NCI-H2107 treated with DMSO at 0.1 percent for 48 hours (cell line): ENCODE data around the gene PRKX.
"Not testable (repeated sequence)": the region's sequence is repeated elsewhere in the genome, so short reads cannot be mapped to it uniquely, and the experiment has no call there.

ENCODE experiments used
- DNase-seq: peaks from one replicate; lab custom pipeline; 2025; ENCODE audit not compliant: unreplicated experiment; lab: John Stamatoyannopoulos, UW

Gene PRKX

DNA sequence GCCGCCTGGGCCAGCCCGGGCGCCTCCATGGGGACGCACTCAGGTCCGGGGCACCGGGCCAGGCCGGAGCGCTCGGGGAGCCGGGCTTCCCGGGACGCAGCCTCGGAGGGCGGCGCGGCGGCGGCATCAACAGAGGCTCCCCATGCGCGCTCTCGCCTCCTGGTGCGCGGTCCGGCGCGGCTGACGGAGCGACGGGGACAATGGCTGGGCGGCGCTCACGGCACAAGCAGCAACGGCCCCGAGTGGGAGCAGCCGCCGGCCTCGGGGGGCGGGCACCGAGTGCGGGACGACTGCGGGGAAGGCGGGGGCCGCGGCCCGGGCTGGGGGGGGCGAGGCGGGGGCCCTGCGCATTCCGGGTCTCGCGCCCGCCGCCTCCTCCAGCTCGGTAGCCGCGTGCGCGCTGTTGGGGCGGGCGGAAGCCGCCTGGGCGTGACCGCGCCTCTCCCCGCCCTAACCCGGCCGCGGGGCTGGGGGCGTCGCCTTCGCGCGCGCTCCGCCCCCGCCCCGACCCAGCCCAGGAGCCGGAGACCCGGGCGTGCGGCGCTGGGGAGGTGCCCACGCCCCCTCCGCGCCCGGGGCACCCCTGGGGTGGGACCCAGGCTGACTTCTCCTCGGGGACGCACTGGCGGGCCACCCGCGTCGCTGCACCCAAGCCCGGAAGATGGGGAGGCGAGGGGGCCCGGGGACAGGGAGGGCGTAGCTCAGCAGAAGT, at the start of gene PRKX:
PRKX (minus strand) TSS at position 425 of the 712 bp plus-strand sequence; CDS start at position 29, 396 bp downstream.
- DNase-seq: no peak

DNA sequence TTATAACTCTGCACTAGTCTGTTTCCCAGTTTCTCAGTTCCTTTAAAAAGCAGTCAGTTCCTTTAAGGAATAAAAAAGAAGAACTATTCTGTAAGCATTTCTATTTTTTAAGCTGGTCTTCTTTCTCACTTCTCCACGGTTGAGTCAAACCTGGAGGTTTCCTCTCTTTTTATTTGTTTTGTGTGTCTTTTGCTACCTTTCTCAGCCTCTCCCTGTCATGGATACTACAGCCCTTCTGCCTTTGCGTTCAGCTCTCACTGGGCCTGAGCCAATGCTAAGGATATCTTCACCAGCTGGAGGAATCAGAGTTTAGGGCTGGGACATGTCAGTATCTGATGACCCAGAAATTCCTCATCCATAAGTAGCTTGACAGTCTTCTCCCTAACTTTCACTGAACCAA, 49.7 kb upstream of the PRKX start:
- DNase-seq: no peak

DNA sequence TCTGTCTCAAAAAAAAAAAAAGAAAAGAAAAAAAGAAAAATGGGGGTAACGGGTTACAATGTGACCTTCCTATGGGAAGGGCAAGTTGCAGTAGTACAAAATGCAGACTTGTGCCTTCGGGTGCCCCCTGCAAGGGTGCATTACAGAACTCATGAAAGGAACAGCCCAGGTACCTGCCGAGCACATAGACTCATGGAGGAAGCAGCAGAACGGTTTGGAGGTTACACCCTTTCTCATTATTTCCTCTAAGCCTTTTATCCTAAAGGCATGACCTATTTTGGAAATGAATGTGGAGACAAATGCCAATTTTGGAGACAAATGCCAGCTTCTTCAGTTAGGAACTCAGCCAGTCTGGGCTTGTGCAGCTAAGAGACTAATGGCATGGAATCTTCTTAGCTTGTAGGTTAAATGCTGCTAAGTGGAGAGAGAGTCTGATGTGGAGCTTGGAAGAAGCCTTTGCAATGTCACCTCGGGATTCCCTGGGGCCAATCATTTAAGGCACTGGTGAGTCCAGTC, 44.1 kb upstream of the PRKX start:
- DNase-seq: no peak

DNA sequence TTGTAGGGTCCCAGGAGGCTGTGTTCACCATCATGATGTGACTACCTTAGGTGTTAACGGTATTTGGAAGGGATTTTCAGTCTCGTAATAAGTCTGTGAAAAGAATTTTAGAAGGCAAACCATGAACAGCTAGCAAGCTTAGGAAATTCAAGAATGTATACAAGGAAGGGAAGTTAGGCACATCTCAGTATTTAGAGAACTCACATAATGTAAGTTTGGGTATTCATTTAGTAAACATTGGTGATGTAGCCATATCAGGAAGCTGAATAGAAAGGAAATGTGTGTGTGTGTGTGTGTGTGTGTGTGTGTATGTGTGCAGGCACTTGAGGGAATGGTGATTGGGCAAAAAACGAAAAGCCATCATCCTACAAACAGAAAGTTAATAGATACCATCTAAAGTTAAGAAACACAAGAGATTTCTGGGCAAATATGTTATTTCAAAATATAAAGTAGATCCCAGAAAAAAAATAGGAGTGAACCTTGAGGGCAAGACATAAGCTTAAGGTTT, 34.7 kb upstream of the PRKX start:
- no peak for DNase-seq

DNA sequence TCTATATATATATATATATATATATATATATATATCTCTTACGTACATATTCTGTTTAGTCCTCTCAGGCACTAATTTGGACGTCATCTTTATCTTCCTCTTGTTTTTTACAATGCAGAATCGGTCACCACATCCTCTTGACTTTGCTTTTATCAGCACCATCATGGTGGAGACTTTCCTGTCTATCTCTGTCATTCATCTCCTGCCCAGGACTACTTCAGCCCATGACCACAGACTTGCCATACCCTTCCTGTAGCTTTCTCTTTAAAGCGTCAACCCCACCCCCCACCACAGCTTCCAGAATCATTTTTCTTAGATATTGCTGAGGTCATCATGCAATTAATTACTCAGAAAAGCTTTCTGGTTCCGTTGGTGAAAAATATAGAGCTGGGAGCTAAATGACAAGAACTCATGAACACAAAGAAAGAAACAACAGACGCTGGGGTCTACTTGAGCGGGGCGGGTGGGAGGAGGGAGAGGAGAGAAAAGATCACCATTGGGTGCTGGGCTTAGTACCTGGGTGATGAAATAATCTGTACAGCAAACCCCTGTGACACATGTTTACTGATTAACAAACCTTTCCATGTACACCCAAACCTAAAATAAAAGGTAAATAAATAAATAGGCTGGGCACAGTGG, 30.5 kb upstream of the PRKX start:
- DNase-seq: no peak

DNA sequence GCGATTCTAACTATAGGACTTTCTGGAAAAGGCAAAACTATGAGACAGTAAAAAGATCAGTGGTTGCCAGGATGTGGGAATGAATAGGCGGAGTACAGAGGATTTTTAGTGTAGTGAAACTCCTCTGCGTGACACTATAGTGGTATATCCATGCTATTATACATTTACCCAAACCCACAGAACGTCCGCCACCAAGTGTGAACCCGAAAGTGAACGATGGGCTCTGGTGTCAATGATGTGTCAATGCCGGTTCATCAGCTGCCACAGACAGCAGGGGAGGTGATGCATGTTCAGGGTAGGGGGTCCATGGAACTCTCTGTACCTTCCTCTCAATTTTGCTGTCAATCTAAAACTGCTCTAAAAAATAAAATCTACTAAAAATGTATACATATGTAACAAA, 27.5 kb upstream of the PRKX start:
- DNase-seq: not testable (repeated sequence)

DNA sequence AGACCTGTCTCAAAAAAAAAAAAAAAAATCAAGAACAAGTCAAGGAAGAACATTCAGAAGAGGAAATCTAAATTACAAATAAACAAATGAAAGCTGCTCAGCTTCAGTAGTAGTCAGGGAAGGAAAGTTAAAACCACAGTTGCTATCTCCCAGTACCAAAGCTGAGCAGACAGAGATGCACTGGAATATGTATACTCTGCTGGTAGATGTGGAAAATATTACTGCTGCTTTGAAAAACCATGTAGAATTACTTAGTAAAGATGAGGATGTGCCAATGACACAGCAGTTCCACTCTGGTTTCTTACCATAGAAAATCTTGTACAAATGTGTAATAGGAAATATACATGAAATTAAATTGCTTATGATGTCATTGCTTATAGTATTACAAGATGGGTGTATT, 25.1 kb upstream of the PRKX start:
- DNase-seq: no peak

DNA sequence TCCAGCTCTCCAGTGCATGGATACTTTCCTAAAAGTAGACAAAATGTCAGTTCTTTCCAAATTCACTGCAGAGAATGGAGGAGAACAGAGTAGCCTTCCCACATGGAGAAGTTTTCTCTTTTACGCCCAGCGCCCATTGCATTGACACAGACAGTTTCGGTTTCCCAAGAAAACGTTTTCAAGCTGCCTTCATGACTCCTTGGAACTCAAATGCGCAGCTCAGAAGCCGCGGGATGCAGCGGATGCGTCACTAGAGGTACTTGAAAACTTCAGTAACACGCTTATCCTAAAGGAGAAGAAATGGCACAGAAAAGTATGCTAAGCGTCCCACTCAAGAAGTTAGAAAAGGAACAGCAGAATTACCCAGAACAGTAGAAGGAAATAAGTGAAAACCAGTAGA, 23.1 kb upstream of the PRKX start:
- not testable (repeated sequence) for DNase-seq

DNA sequence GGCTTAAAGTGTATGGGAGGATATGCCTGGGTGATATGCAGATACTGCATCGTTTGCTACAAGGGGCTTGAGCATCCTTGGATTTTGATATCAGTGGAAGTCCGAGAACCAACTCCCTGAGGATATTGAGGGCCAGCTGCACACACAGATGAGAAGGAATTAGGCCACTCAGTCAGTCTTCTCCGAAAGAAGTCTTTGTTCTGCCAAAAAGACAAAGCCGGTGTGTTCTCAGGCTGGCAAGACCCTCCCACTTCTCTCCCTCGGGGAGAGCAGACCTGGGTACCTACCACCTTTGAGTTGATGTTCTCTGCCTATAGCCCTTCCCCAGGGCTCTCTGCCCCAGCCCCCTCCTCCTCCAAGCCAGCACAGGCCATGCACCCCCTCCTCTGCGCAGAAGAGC, 22.4 kb upstream of the PRKX start:
- not testable (repeated sequence) for DNase-seq

DNA sequence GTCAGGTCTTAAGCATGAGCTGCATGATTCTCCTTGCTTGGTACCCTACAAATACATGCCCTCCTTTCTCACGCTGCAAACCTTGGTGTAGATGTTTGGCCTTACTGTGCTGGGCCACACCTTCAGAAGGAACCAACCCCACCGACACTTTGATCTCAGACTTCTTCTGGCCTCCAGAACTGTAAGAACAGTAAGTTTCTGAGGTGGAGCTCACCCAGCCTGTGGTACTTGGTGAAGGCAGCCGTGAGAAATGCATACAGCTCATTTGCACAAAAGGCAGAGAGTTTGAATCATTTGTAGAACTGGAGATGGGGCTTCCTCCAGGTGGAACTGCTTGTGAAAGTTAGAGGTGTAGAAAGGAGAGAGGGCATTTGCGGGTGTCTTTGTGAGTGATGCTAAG, 21.0 kb upstream of the PRKX start:
- DNase-seq: not testable (repeated sequence)

DNA sequence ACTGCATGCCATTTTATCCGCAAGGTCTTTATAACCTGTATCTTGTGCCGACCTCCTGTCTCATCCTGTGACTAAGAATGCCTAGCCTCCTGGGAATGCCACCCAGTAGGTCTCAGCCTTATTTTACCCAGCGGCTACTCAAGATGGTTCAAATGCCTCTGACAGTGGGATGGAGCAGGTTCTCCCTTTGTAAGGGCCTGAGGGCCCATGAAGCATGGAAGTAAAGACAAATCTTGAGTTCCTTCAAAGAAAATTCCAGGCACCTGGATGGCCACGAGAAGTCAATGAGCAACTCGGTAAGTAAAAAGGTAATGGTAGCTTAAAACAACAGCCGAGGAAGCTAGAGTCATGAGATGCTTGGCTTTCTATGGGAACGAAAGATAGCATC, 19.6 kb upstream of the PRKX start:
- no peak for DNase-seq

DNA sequence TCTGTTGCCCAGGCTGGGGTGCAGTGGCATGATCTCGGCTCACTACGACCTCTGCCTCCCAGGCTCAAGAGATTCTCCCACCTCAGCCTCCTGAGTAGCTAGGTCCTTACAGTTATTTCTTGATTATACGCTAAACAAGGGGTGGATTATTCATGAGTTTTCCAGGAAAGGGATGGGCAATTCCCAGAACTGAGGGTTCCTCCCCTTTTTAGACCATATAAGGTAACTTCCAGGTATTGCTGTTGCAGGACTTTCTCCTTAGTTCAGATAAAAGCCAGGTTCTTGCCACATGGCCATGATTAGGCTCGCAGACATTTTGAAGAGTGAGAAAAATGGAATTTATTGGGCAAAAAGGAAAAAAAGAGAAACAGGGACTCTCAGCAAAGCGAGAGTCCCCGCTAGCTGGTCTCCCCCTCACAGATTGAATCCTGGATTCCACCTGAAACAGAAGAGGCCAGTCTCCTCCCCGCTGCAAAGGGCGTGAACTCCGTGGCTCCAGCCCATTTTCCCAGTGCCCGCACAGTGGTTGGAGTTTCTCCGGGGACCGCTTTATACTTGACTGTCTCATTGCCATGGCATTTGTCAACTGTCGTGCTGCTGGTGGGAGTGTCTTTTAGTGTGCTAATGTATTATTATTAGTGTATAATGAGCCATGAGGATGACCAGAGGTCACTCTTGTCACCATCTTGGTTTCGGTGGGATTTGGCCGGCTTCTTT, 19.0 kb upstream of the PRKX start:
- DNase-seq: not testable (repeated sequence)

DNA sequence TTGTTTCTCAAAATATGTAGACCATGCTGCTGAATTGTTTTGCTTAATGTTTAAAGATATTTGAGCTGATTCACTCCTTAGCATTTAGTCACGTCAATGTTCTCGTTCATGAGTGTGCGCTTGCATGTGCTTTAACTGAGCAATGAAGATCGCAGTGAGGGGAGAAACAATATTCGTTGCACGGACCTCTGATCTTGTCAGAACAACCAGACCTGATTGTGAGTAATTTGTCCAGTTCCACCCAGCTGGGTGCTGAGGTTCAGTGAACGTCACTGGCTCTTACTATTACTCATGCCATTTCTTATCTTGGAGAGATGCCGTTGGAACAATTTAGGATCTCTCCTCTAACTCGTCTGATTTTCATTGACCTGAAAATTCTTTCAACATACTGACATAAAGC, 15.0 kb upstream of the PRKX start:
- no peak for DNase-seq

DNA sequence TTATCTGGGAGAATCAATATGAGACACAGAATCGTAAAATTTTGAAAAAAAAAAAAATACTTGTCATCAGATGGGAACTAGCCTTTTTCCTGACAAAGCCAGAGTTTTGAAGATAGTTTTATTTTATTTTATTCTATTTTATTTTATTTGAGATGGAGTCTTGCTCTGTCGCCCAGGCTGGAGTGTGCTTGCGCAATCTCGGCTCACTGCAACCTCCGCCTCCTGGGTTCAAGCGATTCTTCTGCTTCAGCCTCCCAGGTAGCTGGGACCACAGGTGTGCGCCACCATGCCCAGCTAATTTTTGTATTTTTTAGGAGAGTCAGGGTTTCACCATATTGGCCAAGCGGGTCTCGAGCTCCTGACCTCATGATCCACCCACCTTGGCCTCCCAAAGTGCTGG, 10.0 kb upstream of the PRKX start:
- not testable (repeated sequence) for DNase-seq

DNA sequence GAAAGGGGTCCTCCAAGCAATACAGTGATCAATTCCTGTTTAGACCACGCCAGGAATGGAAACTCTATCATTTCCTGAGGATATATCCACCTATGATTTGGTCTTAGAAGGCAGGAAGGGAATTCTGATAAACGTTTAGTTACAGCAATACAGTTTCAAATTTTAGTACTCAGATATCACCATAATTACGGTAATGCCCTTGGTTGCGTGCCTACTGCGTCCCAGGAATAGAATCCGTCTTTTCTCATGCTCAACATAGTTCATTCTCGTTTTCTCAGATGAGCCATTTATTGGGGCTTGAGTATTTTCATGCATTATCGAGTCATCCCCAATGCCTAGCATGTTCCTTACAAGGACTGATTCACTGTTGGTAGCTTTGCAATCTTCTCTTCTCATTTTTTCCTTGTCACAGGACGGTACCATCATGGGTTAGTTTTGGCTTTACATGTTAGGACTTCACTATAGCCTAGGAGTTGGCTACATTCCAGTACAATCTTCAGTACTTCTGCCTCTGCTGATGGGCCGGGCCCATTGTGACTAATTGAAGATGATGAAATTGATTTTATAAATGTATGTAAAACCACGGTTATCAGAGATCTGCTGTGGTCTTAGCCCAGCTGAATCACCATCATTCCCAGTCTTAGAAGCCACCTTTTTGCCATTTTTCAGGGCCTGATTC, 4.4 kb upstream of the PRKX start:
- no peak for DNase-seq

DNA sequence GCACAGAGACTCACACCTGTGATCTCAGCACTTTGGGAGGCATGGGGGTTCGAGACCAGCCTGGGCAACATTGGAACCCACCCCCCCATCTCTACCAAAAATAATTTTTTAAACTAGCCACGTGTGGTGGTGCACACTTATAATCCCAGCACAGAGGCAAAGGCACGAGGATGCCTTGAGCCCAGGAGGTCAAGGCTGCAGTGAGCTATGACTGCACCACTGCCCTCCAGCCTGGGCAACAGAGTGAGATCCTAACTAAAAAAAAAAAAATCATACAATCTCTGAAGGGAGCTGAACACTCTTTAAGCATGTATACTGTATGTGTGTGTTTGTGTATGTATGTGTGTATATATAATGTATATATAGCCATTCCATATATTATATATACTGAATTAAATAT, 2.5 kb upstream of the PRKX start:
- no peak for DNase-seq

DNA sequence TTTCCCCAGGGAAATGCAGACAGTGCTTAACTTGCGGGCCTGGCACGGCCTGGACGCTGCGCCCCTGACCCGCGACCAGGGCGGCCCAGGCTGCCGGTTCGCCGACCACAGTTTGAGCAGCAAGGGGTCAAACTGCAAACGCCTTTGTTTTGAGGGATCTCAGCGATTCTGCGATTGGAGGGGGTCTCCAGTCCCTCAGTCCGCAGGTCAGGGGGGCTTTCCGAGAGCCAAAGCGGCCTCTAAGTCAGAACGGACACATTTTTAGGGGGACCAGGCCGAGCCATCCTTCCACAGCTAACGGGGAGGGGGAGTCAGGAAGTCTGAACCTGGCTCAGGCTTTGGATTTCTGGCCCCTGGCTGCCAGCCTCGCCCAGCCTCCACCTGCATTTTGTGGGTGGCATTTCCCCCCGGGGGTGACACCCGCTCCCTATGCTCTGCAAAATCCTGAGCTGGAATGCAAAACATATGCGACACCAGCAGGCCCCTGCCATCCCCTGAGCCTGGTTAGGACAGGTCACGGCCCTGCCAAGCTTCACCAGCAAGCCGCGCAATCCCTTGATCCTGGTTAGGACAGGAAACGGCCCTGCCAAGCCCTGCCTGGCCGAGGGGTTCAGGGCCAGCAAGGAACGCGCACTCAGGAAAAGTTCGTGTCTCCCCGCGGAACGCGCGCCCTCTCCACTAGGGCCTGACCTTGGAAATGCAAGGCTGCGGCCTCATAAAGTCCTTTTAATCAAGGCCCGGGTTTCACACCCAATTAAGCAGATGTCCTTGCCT, 1.4 kb upstream of the PRKX start:
- DNase-seq: not testable (repeated sequence)

DNA sequence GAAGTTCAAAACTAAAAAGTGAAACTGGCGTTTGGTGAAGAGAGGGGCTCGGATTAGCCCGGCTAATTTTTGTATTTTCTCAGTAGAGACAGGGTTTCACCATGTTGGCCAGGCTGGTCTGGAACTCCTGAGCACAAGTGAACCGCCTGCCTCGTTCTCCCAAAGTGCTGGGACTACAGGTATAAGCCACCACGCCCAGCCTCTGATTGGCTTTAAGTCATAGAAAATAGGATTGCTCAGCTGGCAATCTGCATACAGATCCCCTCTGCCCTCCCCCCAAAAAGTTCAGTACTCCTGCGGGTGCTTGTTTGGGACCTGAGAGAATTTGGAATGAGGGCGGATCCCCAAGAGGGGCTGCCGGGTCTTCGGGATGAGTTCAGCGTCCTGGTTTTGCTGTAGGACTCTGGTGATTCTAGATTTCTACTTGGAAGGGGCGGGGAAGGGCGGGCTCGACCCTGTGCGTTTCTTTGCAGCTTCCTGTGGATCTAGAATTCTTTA, 537 bp upstream of the PRKX start:
- DNase-seq: no peak

DNA sequence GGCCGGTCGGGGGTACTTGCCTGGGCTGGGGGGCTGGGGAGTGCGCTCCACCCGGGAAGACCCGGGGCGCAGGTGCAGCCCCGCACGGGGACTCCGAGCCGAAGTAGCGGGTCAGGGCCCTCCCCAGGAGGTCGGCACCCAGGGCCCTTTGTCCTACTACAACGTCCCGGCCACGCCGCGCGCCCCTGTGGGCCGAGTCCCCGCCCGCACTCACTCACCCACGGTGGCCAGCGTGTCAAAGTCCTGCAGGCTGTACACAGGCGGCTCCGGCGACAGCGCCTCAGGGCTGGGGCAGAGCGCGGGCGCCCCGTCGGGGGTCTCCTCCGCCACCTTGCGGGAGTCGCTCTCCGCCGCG, 602 bp downstream of the PRKX start:
- no peak for DNase-seq
